ENCODE data around the gene ZNF593.

The ZNF593 gene

GRCh38 chr1:26153966-26154532, 15.7 kb upstream of the ZNF593 start:
- DNase-seq = no peak

- no peak for DNase-seq
These were observed 15.0 kb upstream of the ZNF593 start for GRCh38 chr1:26154750-26155149.

- no peak for DNase-seq
These were observed 14.1 kb upstream of the ZNF593 start for GRCh38 chr1:26155370-26156284.

GRCh38 chr1:26156285-26157038, 13.2 kb upstream of the ZNF593 start:
- no peak for DNase-seq

- DNase-seq = no peak
These were observed 11.3 kb upstream of the ZNF593 start for GRCh38 chr1:26158271-26158907.

- DNase-seq = no peak
These were observed 10.6 kb upstream of the ZNF593 start, which contains the start of gene FAM110D for GRCh38 chr1:26158908-26159742. Gene FAM110D, plus strand, starts transcription at chr1:26159079. Its CDS starts 2,213 bp downstream, at chr1:26161292.

GRCh38 chr1:26159743-26160039, 10.0 kb upstream of the ZNF593 start:
- DNase-seq = no peak

GRCh38 chr1:26160527-26161414, 8.9 kb upstream of the ZNF593 start:
- no peak for DNase-seq

- peak; percentile 28 to 31 for DNase-seq
These were observed 8.1 kb upstream of the ZNF593 start for GRCh38 chr1:26161415-26162219.

- no peak for DNase-seq
These were observed 7.4 kb upstream of the ZNF593 start for GRCh38 chr1:26162220-26162709.

GRCh38 chr1:26163684-26164035, 6.0 kb upstream of the ZNF593 start:
- no peak for DNase-seq

- peak; percentile 34 to 54 for DNase-seq
These were observed 5.5 kb upstream of the ZNF593 start for GRCh38 chr1:26164036-26164860.

- DNase-seq = no peak
These were observed 4.6 kb upstream of the ZNF593 start for GRCh38 chr1:26164861-26165842.

- DNase-seq = no peak
These were observed 2.9 kb upstream of the ZNF593 start for GRCh38 chr1:26166719-26167281.

GRCh38 chr1:26168410-26169197, 1.1 kb upstream of the ZNF593 start, which contains the start of gene C1orf232:
Gene C1orf232, minus strand, starts transcription at chr1:26168963. Its CDS starts 464 bp downstream, at chr1:26168499.
- no peak for DNase-seq

GRCh38 chr1:26169198-26169554, 532 bp upstream of the ZNF593 start:
- no peak for DNase-seq

- DNase-seq = no peak
These were observed 739 bp downstream of the ZNF593 start for GRCh38 chr1:26170472-26170821.

All from CD4-positive, alpha-beta T cell treated with Interleukin-4 for 1 hour (primary cell).